Left renal pelvis (tissue), 4 donors: ENCODE measurements around the gene TMPRSS6. TPM values are rescaled to one million over a fixed set of nuclear protein-coding genes. Genes with fewer than 3 reads are reported as not detected.

ENCODE experiments used
- DNase-seq, 4 donors: peaks; one replicate each; pipeline ENCODE4 v3.0.0-alpha.2; 2013; ENCODE audit warnings: low read depth in 4 of 4, low spot score in 3 of 4
- polyA plus RNA-seq, 4 donors: library from polyadenylated mRNA; unstranded; fragments of 120-200 nt; gene quantifications; one replicate each; pipeline ENCODE4 v1.2.1, GENCODE V29; 2013; ENCODE audit not compliant: insufficient read length in 4 of 4

Gene TMPRSS6
- polyA plus RNA-seq, 4 donors, result 0.16 to 0.50 (median 0.26) TPM

GRCh38 chr22:37032535-37033460 is 76.7 kb downstream of the TMPRSS6 start:
- DNase-seq, result peak in 1 of 4 donors; percentile 54

- DNase-seq, result no peak
Measured at GRCh38 chr22:37032134-37032534, 77.4 kb downstream of the TMPRSS6 start.

DNA sequence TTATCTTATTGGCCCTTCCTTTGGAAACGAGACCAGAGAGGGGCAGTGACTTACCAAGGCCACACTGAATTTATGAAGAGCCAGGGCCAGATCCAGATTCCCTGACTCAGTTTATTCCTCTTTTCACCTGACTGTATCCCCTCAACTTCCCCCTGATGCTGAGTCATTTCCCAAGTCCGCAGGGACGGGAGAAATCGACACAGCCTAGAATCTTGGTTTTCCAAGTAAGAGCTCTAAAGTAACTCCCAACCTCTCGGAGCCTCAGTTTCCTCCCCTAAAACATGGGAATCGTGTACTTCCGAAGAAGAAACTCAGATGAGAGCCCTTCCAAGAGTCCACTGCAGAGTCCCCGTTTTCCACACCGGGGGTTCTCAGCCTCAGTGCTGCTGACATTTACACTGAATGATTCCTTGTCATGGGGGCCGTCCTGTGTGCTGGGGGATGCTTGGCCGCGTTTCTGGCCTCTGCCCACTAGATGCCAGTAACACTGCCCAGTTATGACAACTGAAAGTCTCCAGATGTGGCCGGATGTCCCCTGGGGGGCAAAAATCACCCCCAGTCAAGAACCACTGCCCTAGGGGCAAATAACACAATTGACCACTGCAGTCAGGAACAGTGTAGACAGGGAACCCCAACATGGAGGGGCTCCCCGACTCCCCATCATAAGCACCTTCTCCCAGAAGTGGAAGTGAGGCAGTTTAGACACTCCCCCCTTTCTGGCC is 78.8 kb downstream of the TMPRSS6 start:
- no peak for DNase-seq

GRCh38 chr22:37028692-37029674 is 80.5 kb downstream of the TMPRSS6 start:
- no peak for DNase-seq

DNA sequence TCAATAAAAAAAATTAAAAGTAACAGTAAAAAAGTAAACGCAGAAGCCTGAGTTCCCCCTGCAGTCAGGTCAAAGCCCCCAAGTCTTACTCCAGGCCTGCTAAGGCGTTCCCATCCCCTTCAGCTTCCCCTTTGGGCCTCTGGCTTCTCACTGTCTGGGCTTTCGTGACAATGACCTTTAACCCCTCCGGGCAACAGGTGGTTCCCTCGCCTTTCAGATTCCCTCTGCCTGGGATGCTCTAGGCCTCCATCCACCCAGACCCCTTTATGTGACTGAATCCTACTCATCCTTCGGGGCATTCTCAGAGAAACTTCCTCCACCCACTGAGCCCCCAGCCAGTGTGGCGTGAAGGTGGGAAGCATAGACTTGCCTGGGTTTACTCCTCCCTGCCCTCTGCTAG is 82.0 kb downstream of the TMPRSS6 start:
- DNase-seq, result no peak

GRCh38 chr22:37026325-37026724 is 83.2 kb downstream of the TMPRSS6 start:
- no peak for DNase-seq

- no peak for DNase-seq
Measured at GRCh38 chr22:37025500-37026070, 83.9 kb downstream of the TMPRSS6 start.

DNA sequence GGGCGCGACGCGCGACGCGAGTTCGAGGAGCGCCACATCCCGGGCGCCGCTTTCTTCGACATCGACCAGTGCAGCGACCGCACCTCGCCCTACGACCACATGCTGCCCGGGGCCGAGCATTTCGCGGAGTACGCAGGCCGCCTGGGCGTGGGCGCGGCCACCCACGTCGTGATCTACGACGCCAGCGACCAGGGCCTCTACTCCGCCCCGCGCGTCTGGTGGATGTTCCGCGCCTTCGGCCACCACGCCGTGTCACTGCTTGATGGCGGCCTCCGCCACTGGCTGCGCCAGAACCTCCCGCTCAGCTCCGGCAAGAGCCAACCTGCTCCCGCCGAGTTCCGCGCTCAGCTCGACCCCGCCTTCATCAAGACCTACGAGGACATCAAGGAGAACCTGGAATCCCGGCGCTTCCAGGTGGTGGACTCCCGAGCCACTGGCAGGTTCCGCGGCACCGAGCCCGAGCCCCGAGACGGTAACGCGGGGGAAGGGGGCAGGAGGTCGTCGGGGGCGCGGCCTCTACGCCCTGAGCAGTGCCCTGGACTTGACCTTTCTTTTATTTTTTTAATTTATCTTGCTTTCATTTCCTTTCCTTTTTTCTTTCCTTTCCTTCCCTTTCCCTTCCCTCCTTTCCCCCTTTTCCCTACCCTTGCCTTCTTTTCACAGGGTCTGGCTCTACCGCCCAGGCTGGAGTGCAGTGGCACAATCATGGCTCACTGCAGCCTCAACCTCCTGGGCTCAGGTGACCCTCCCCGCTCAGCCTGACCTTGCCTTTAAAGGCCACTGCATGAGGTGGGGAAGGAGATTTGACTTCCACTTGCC is 85.0 kb downstream of the TMPRSS6 start:
- DNase-seq, result no peak

DNA sequence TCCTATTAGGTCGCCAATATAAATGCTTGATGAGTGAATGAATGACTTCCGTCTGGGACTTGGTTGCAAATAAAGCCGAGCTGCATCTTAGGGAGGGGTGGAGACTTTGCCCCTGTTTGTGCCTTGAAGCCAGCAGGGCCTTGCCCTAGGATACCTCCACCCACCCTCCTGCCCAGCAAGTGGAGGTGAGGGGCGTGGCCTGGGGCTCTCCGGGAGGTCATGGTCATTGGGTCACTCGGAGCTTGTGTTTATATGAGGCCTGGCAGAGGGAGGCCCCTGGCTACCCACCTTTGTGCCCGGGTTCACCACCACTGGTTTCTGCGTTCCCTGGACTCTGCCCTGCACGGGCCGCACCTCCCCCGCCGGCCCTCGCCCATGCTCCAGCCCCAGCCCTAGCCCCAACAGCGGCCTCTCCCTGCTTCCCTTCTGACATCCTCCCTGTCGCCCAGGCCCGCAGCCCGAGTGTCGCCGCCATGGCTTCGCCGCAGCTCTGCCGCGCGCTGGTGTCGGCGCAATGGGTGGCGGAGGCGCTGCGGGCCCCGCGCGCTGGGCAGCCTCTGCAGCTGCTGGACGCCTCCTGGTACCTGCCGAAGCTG is 85.7 kb downstream of the TMPRSS6 start:
- no peak for DNase-seq

DNA sequence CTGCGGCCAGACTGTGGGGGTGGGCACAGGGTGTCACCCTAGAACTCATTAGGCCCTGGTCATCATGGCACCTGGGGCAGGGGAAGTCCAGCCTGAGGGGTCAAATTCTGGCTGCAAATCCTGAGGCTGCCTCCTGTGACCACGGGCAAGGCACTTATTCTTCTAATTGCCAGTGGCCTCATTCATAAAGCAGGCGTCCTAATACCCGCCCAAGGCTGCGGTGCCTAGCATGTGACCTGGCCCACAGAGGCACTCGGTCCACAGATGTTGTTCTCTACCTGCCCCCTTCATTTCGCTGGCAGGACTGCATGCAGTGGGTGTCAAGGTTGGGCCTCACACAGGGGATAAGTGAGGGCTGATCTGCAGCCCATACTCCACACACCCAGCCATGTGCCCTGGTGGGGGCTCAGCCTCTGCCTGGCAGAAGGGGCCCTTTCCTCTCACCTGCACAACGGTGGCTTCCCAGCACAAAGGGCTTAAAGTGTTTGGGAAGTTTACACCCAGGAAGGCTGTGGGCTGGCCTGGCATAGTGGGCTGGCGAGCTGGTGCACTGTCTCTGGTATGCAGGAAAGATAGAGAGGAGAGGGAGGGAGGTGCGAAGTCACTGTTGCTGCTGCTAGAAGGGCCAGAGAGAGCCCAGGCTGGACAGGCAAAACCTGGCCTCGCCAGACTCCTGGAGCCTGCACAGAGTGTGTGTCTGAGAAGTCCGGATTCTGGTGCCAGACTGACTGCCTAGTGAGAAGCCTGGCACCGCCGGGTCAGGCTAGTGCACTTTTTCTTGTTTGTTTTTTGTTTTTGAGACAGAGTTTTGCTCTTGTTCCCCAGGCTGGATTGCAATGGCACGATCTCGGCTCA is 86.8 kb downstream of the TMPRSS6 start:
- DNase-seq, result no peak

- DNase-seq, result no peak
Measured at GRCh38 chr22:37021710-37022482, 87.6 kb downstream of the TMPRSS6 start.

DNA sequence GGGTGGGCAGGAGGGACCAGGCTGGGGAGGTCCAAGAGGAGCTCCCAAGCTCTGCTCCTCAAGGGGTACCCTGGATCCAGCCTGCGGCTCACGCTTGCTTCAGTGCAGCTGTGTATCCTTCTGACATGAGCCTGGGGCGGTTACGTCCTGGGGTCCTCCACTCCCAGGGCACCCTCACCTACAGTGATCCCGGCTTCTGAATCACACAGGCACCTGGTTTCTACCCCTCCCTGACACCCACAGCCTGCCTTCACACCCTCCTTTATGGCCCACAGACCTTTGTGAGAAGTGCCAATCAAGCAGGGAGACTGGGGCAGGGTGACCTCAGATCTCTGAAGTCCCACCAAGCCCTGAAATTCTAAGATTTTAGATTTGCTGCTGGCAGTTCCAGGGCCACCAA is 88.5 kb downstream of the TMPRSS6 start:
- DNase-seq, result no peak

GRCh38 chr22:37020192-37020479 is 89.4 kb downstream of the TMPRSS6 start:
- DNase-seq, result no peak

- DNase-seq, result peak in 1 of 4 donors; percentile 70
Measured at GRCh38 chr22:37019309-37020191, 90.0 kb downstream of the TMPRSS6 start, which contains the start of the genes MPST and TST. MPST (plus strand) TSS chr22:37019742; CDS start chr22:37019837, 95 bp downstream. TST (minus strand) TSS chr22:37019447; CDS start chr22:37018732, 715 bp downstream.

GRCh38 chr22:37018815-37019308 is 90.7 kb downstream of the TMPRSS6 start:
- peak in 2 of 4 donors; percentile 39 to 46 for DNase-seq
